ENCODE results near the gene FBXW12.

- TF ChIP-seq EZH2 (IDR thresholded peaks at IDR 0.05; ENCODE audit: borderline replicate concordance, insufficient read depth, low read depth, low read length, poor library complexity, severe bottlenecking), result no peak
- no peak for TF ChIP-seq CTCF (IDR thresholded peaks at IDR 0.05)
Measured at GRCh38 chr3:48429960-48430707, 58.1 kb downstream of the FBXW12 start, which contains the start of gene PLXNB1.

Data from B cell (primary cell).